Spleen (tissue), 11 donors: ENCODE measurements around the gene RFX4. TPM values are rescaled to one million over a fixed set of nuclear protein-coding genes. Genes with fewer than 3 reads are reported as not detected.
"Not testable (repeated sequence)": the region's sequence is repeated elsewhere in the genome, so short reads cannot be mapped to it uniquely, and the experiment has no call there.

ENCODE experiments used
- DNase-seq: peaks from one replicate; pipeline ENCODE4 v3.0.0-alpha.2; 2020
- H3K27ac ChIP-seq, 8 donors: fragments of 200-600 bp; sonication (generic) in 7 of 8; 1 replicate in 4 of 8; 2 replicates in 4 of 8; pipeline versions ENCODE4 v1.5.0 to v1.8.0; 2016 to 2021; ENCODE audit warnings: inconsistent platforms in 4 of 8, mild to moderate bottlenecking in 4 of 8, moderate library complexity in 1 of 8
- H3K27me3 ChIP-seq, 7 donors: fragments of 200-600 bp; sonication (generic) in 6 of 7; replicated peaks in 1 of 7; 1 replicate in 4 of 7; 2 replicates in 3 of 7; pipeline versions ENCODE4 v1.5.0 to v1.8.0; 2016 to 2021; ENCODE audit warnings: inconsistent platforms in 3 of 7, mild to moderate bottlenecking in 1 of 7
- H3K36me3 ChIP-seq, 6 donors: fragments of 200-600 bp; sonication (generic) in 5 of 6; 1 replicate in 4 of 6; 2 replicates in 2 of 6; pipeline versions ENCODE4 v1.5.0 to v1.8.0; 2016 to 2021; ENCODE audit warnings: inconsistent platforms in 2 of 6
- H3K4me1 ChIP-seq, 6 donors: fragments of 200-600 bp; sonication (generic) in 5 of 6; 1 replicate in 3 of 6; 2 replicates in 3 of 6; pipeline versions ENCODE4 v1.5.0 to v1.8.0; 2016 to 2021; ENCODE audit warnings: inconsistent platforms in 3 of 6
- H3K4me3 ChIP-seq, 8 donors: fragments of 200-600 bp; sonication (generic) in 7 of 8; 1 replicate in 4 of 8; 2 replicates in 4 of 8; pipeline versions ENCODE4 v1.5.0 to v1.8.0; 2016 to 2021; ENCODE audit warnings: inconsistent platforms in 4 of 8, mild to moderate bottlenecking in 4 of 8, moderate library complexity in 2 of 8
- H3K9me3 ChIP-seq, 8 donors: fragments of 200-600 bp; sonication (generic) in 7 of 8; 1 replicate in 4 of 8; 2 replicates in 4 of 8; pipeline versions ENCODE4 v1.5.0 to v1.8.0; 2016 to 2021; ENCODE audit warnings: inconsistent platforms in 4 of 8
- CTCF ChIP-seq, 11 experiments: fragments of 200-600 bp in 7 of 11; fragments of 450-650 bp in 4 of 11; sonication (generic) in 4 of 11; IDR thresholded peaks in 8 of 11; conservative IDR thresholded peaks in 3 of 11; 1 replicate in 7 of 11; 2 replicates in 4 of 11; pipeline versions ENCODE4 v1.4.0 to v1.8.0; 2016 to 2021; ENCODE audit warnings: antibody characterized with exemption in 11 of 11, inconsistent platforms in 4 of 11, mild to moderate bottlenecking in 1 of 11
- POLR2A ChIP-seq, 3 donors: fragments of 450-650 bp; IDR thresholded peaks; one replicate each; pipeline ENCODE4 v1.5.1; 2017; ENCODE audit warnings: antibody characterized with exemption in 3 of 3, mild to moderate bottlenecking in 1 of 3
- POLR2AphosphoS5 ChIP-seq, 3 donors: sonication (generic); formaldehyde crosslinking; IDR thresholded peaks; one replicate each; pipeline ENCODE4 v1.5.1; 2017; ENCODE audit warnings: antibody characterized with exemption in 3 of 3
- WGBS, 5 donors: extraction: QIAGEN DNeasy Blood & Tissue Kit in 3 of 5; methylation state at CpG; one replicate each; pipeline versions ENCODE4 v1.1.5 to v1.1.7; 2013 to 2018; 5-methylcytosine and 5-hydroxymethylcytosine counted together
- intact Hi-C: fragments of 100-400 bp; cut with DNase I; formaldehyde crosslinking; loops from one replicate; pipeline ENCODE4 v1.15.0; 2023; ENCODE audit warnings: low total_unique reads
- polyA plus RNA-seq, 3 donors: library from polyadenylated mRNA; stranded (reverse); fragments of 200-250 nt; gene quantifications; one replicate each; pipeline ENCODE4 v1.2.1, GENCODE V29; 2013
- total RNA-seq, 7 donors: library from RNA; depleted of rRNA in 3 of 7; stranded (reverse); fragments of >200 nt in 3 of 7; fragmentation: NEBNext Ultra II Directional in 4 of 7; extraction: Animal tissue kit (Norgen Biotek cat#: 25700) in 4 of 7; gene quantifications; one replicate each; pipeline versions ENCODE4 v1.1.0 to v1.2.1, GENCODE V29; 2016 to 2021
- donor health status: healthy with polysubstance abuse.
- donor health status: DM: no; HTN: no; CAD: no; lungs with moderate emphysema.
- donor health status: DM: no; HTN: no; CAD: no.
- donor health status: Bipolar disorder and iron deficiency.
- donor health status: healthy.
- donor health status: DM: no; HTN: no; CAD: no.
- donor health status: DM: yes; HTN: yes; CAD: no.

RFX4 gene
- total and polyA plus RNA-seq, 10 donors = not detected

DNA sequence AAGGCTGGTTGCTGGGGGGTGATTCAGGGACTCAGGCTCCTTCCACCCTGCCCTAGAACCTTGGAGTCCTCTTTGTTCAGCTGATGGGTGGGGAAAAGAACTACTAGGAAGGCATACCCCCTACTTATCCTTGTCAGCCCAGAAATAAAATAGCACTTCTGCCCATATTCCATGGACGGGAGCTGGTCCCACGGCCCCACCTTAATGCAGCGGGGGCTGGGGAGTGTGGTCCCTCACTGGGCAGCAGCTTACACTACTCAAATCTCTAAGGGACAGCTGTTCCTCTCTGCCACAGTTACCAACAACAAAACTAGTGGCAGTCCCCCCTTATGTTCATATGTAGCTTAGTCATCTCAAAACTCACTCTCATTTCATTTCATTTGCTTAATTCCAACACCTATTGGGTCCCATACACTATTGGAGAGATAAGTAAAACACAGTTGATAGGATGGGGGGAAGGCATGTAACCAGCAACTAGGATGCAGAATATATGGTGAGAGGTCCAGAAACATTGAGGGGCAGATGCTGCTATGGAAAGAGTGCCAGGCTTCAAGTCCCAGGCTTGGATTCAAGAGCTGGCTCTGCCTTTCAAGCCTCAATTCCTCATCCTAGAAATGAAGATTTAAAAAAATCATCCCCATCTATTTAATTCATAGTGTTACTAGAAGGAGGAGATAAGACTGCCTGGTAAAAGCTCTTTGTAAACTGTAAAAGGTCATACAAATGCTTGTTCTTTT lies 107.9 kb downstream of the RFX4 start:
- Histone ChIP-seq H3K9me3 (no peaks in the 10 kb centered on the region), H3K36me3 (no peaks in the 10 kb centered on the region), H3K4me1 (no peaks in the 10 kb centered on the region), H3K27ac (no peak overlapping the region), H3K27me3 (no peaks in the 10 kb centered on the region), H3K4me3 (no peak overlapping the region)
- no peak for DNase-seq
- intact Hi-C loops = no loop called here
- WGBS, 5 donors = 81 to 94% (median 89%) methylated on average over 3 of the region's 3 CpGs
- TF ChIP-seq CTCF (IDR thresholded peaks at IDR 0.05 in 8 of 11, conservative IDR thresholded peaks at IDR 0.05 in 3 of 11) = no peak
- no peak for TF ChIP-seq POLR2A (IDR thresholded peaks at IDR 0.05)
- no peak for TF ChIP-seq POLR2AphosphoS5 (IDR thresholded peaks at IDR 0.05)

- H3K4me3 ChIP-seq, intact Hi-C loops, H3K36me3 ChIP-seq, H3K27me3 ChIP-seq, DNase-seq, H3K4me1 ChIP-seq, H3K27ac ChIP-seq, H3K9me3 ChIP-seq: not testable (repeated sequence)
- 83 to 90% (median 84%) methylated on average over 5 to 6 of the region's 6 CpGs for WGBS, 5 donors
These were observed 109.2 kb downstream of the RFX4 start for GRCh38 chr12:106692033-106692432.

- WGBS, 5 donors = 69 to 88% (median 83%) methylated on average over 6 of the region's 6 CpGs
- H3K36me3 ChIP-seq = no peaks in the 10 kb centered on the region
These were observed 110.4 kb downstream of the RFX4 start for GRCh38 chr12:106692896-106693820.

GRCh38 chr12:106696071-106696470 lies 113.3 kb downstream of the RFX4 start:
- intact Hi-C loops = no loop called here
- no peak overlapping the region for H3K4me3 ChIP-seq
- H3K27me3 ChIP-seq = no peaks in the 10 kb centered on the region
- TF ChIP-seq CTCF (IDR thresholded peaks at IDR 0.05 in 8 of 11, conservative IDR thresholded peaks at IDR 0.05 in 3 of 11) (no peak), POLR2A (IDR thresholded peaks at IDR 0.05) (no peak), POLR2AphosphoS5 (IDR thresholded peaks at IDR 0.05) (no peak)
- DNase-seq = no peak
- H3K36me3 ChIP-seq = no peaks in the 10 kb centered on the region
- no peak overlapping the region for H3K27ac ChIP-seq
- H3K9me3 ChIP-seq = peaks cover 0 to 34% (median 20%) of the 10 kb centered on the region in 8 donors
- WGBS, 5 donors = 89 to 98% (median 93%) methylated on average over 6 of the region's 6 CpGs
- no peaks in the 10 kb centered on the region for H3K4me1 ChIP-seq

More at GRCh38 chr12:106692896-106693820, 110.4 kb downstream of the RFX4 start:
- no peaks in the 10 kb centered on the region for H3K4me1 ChIP-seq
- TF ChIP-seq POLR2A (IDR thresholded peaks at IDR 0.05) (no peak), POLR2AphosphoS5 (IDR thresholded peaks at IDR 0.05) (no peak), CTCF (IDR thresholded peaks at IDR 0.05 in 8 of 11, conservative IDR thresholded peaks at IDR 0.05 in 3 of 11) (no peak)
- H3K27me3 ChIP-seq = no peaks in the 10 kb centered on the region
- no peak for DNase-seq
- intact Hi-C loops = no loop called here
- H3K4me3 ChIP-seq = no peak overlapping the region
- no peak overlapping the region for H3K27ac ChIP-seq
- peaks cover 0 to 8% (median 2%) of the 10 kb centered on the region in 8 donors for H3K9me3 ChIP-seq
